ENCODE results near the gene TRAPPC14.
"Not testable (repeated sequence)": the region's sequence is repeated elsewhere in the genome, so short reads cannot be mapped to it uniquely, and the experiment has no call there.

Gene TRAPPC14

GRCh38 chr7:100158229-100159098 lies at the start of gene TRAPPC14:
Gene TRAPPC14, minus strand, starts transcription at chr7:100158723. Its CDS starts 224 bp downstream, at chr7:100158499.
- peak; percentile 71 for DNase-seq

- DNase-seq: no peak
Observed at GRCh38 chr7:100204454-100204853, 45.9 kb upstream of the TRAPPC14 start.

- DNase-seq: no peak
Observed at GRCh38 chr7:100200693-100201092, 42.2 kb upstream of the TRAPPC14 start.

- no peak for DNase-seq
Observed at GRCh38 chr7:100198266-100198665, 39.7 kb upstream of the TRAPPC14 start.

- not testable (repeated sequence) for DNase-seq
Observed at GRCh38 chr7:100195901-100196322, 37.4 kb upstream of the TRAPPC14 start.

GRCh38 chr7:100195222-100195621 lies 36.7 kb upstream of the TRAPPC14 start:
- DNase-seq: no peak

GRCh38 chr7:100192969-100193368 lies 34.4 kb upstream of the TRAPPC14 start:
- DNase-seq: no peak

GRCh38 chr7:100192281-100192862 lies 33.8 kb upstream of the TRAPPC14 start:
- DNase-seq: not testable (repeated sequence)

GRCh38 chr7:100191775-100192174 lies 33.3 kb upstream of the TRAPPC14 start:
- no peak for DNase-seq

GRCh38 chr7:100190048-100190711 lies 31.7 kb upstream of the TRAPPC14 start:
- DNase-seq: no peak

- DNase-seq: no peak
Observed at GRCh38 chr7:100189061-100189460, 30.5 kb upstream of the TRAPPC14 start.

- DNase-seq: no peak
Observed at GRCh38 chr7:100185726-100186125, 27.2 kb upstream of the TRAPPC14 start.

- not testable (repeated sequence) for DNase-seq
Observed at GRCh38 chr7:100183090-100183489, 24.6 kb upstream of the TRAPPC14 start.

GRCh38 chr7:100182616-100183015 lies 24.1 kb upstream of the TRAPPC14 start:
- not testable (repeated sequence) for DNase-seq

- DNase-seq: not testable (repeated sequence)
Observed at GRCh38 chr7:100180084-100180483, 21.6 kb upstream of the TRAPPC14 start.

GRCh38 chr7:100177045-100178001 lies 18.8 kb upstream of the TRAPPC14 start, which contains the start of the genes GPC2 and STAG3:
Gene GPC2, minus strand, starts transcription at chr7:100177381. Its CDS starts 182 bp downstream, at chr7:100177199.
Gene STAG3, plus strand, starts transcription at chr7:100177918. Its CDS starts 2,639 bp downstream, at chr7:100180557.
- peak; percentile 96 for DNase-seq

- DNase-seq: no peak
Observed at GRCh38 chr7:100176096-100177044, 17.8 kb upstream of the TRAPPC14 start.

- no peak for DNase-seq
Observed at GRCh38 chr7:100175296-100175935, 16.9 kb upstream of the TRAPPC14 start.

- no peak for DNase-seq
Observed at GRCh38 chr7:100174582-100174981, 16.1 kb upstream of the TRAPPC14 start.

GRCh38 chr7:100173806-100174495 lies 15.4 kb upstream of the TRAPPC14 start:
- DNase-seq: no peak

Data from NCI-H1436 (cell line).